A673 (cell line): ENCODE results near the gene TNFRSF25.

Source experiments
- CTCF ChIP-seq: fragments of 300-800, 200-600 bp; sonication (generic); conservative IDR thresholded peaks from 2 replicates; pipeline ENCODE4 v1.5.1; 2017; ENCODE audit warnings: low read depth, mild to moderate bottlenecking, antibody characterized with exemption, low read length, moderate library complexity, mixed read lengths
- EZH2 ChIP-seq: fragments of 200-600 bp; sonication (generic); IDR thresholded peaks from 2 replicates; pipeline ENCODE4 v1.6.1; 2017; ENCODE audit warnings: borderline replicate concordance, low read depth, mild to moderate bottlenecking, mixed read lengths, antibody characterized with exemption, low read length; ENCODE audit not compliant: poor library complexity, severe bottlenecking

GRCh38 chr1:6511561-6512244 lies 45.7 kb upstream of the TNFRSF25 start:
- TF ChIP-seq CTCF (no peak), EZH2 (no peak)
